Heart left ventricle (tissue), 16 donors: ENCODE data around the gene PRKX. TPM values are rescaled to one million over a fixed set of nuclear protein-coding genes. Genes with fewer than 3 reads are reported as not detected.
"Not testable (repeated sequence)": the region's sequence is repeated elsewhere in the genome, so short reads cannot be mapped to it uniquely, and the experiment has no call there.

ENCODE experiments used
- ATAC-seq, 4 donors: fragments of 200-7000 bp; cut with Tn5 transposase; one replicate each; pipeline ENCODE4 v1.9.1; 2020 to 2022; ENCODE audit warnings: moderate library complexity in 4 of 4, mild to moderate bottlenecking in 3 of 4, moderate number of reproducible peaks in 1 of 4
- DNase-seq, 5 donors: peaks; one replicate each; pipeline ENCODE4 v3.0.0-alpha.2; 2020
- H3K27ac ChIP-seq, 12 donors: fragments of 200-600 bp; sonication (generic) in 4 of 12; one replicate each; pipeline versions ENCODE4 v1.5.0 to v1.8.0; 2016 to 2022; ENCODE audit warnings: mild to moderate bottlenecking in 2 of 12
- H3K27me3 ChIP-seq, 9 donors: fragments of 200-600 bp; sonication (generic) in 2 of 9; one replicate each; pipeline versions ENCODE4 v1.5.1 to v1.8.0; 2016 to 2022; ENCODE audit warnings: mild to moderate bottlenecking in 3 of 9
- H3K36me3 ChIP-seq, 9 donors: fragments of 200-600 bp; sonication (generic) in 2 of 9; one replicate each; pipeline versions ENCODE4 v1.5.0 to v1.8.0; 2018 to 2022; ENCODE audit warnings: mild to moderate bottlenecking in 2 of 9
- H3K4me1 ChIP-seq, 12 donors: fragments of 200-600 bp; sonication (generic) in 4 of 12; one replicate each; pipeline versions ENCODE4 v1.5.0 to v1.8.0; 2016 to 2022; ENCODE audit warnings: mild to moderate bottlenecking in 3 of 12
- H3K4me3 ChIP-seq, 12 donors: fragments of 200-600 bp; sonication (generic) in 4 of 12; one replicate each; pipeline versions ENCODE4 v1.5.0 to v1.8.0; 2017 to 2022; ENCODE audit warnings: mild to moderate bottlenecking in 9 of 12, moderate library complexity in 4 of 12
- H3K9me3 ChIP-seq, 12 donors: fragments of 200-600 bp; sonication (generic) in 4 of 12; one replicate each; pipeline versions ENCODE4 v1.5.0 to v1.8.0; 2016 to 2022; ENCODE audit warnings: mild to moderate bottlenecking in 1 of 12
- POLR2A ChIP-seq, 2 donors: fragments of 450-650 bp; IDR thresholded peaks; one replicate each; pipeline ENCODE4 v1.6.1; 2017; ENCODE audit warnings: antibody characterized with exemption in 2 of 2, mild to moderate bottlenecking in 2 of 2, moderate library complexity in 2 of 2
- WGBS, 4 donors: extraction: QIAGEN DNeasy Blood & Tissue Kit in 2 of 4; methylation state at CpG; one replicate each; pipeline versions ENCODE4 v1.1.5 to v1.1.7; 2013 to 2018; 5-methylcytosine and 5-hydroxymethylcytosine counted together
- intact Hi-C, 10 donors: fragments of 100-400 bp; cut with DNase I; formaldehyde crosslinking; loops; one replicate each; pipeline versions ENCODE4 v1.11.1 to v1.14.2; 2022
- polyA plus RNA-seq, 2 donors: library from polyadenylated mRNA; stranded (reverse); fragments of 200-250 nt; gene quantifications; one replicate each; pipeline ENCODE4 v1.2.3, GENCODE V29; 2013
- total RNA-seq, 9 donors: library from RNA; depleted of rRNA in 2 of 9; stranded (reverse); fragments of >200 nt in 2 of 9; fragmentation: NEBNext Ultra II Directional in 3 of 9; extraction: Animal tissue kit (Norgen Biotek cat#: 25700) in 3 of 9; gene quantifications; one replicate each; pipeline versions ENCODE4 v1.1.0 to v1.2.4, GENCODE V29; 2016 to 2023
- TF ChIP-seq, protein P1 (sequence below), 12 donors: fragments of 200-600 bp; sonication (generic) in 4 of 12; IDR thresholded peaks; one replicate each; pipeline versions ENCODE4 v1.5.0 to v1.8.0; 2018 to 2022; ENCODE audit warnings: antibody characterized with exemption in 12 of 12, mild to moderate bottlenecking in 5 of 12
- donor health status: ischemic (EF 13 %, LVEDD 7.1; RV severe dilation, severe dysfunction).
- donor health status: healthy with polysubstance abuse.
- donor health status: DM: no; HTN: yes; CAD: no.
- donor health status: DM: no; HTN: no; CAD: no.
- donor health status: ischemic (EF 25% LVEDD 6.9; RV normal size, moderate dysfunction).
- donor health status: ischemic (EF 25% LVEDD 5.7; RV mildly dilated, moderate dysfunction).
- donor health status: healthy.
- donor health status: DM: yes; HTN: yes; CAD: no.
- donor health status: ischemic (EF 35%, LVEDD 5.7; RV mildly dilated, moderate dysfunction).
- donor health status: nonischemic (EF 11% LVEDD 7.7; RV severe dilation, severe dysfunction).
- donor health status: DM: yes; HTN: yes; CAD: no.
- donor health status: PGD.
- donor health status: ischemic (EF 29% LVEDD 5.4; RV normal size, mild dysfunction).
- donor health status: nonischemic (EF 23%, LVEDD 6.1; RV moderate dilation, normal function).

Gene PRKX
- total and polyA plus RNA-seq, 11 donors = 1.8 to 19.1 (median 4.1) TPM

DNA sequence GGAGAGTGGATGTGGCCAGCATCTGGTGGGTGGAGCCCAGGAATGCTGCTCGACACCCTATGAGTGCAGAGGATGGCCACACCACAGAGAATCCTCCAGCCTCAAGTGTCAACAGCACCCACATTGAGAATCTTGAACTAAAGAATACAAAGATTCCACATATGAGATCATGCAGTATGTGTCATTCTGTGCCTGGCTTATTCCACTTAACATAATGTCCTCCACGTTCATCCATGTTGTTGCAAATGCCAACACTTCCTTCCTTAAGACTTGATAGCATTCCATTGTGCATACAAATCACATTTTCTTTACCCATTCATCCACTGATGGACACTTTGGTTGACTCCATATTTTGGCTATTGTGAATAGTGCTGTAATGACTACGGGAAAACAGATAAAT is 145.8 kb downstream of the PRKX start:
- WGBS, 4 donors = 72 to 76% (median 75%) methylated on average over 3 of the region's 3 CpGs
- TF ChIP-seq POLR2A (IDR thresholded peaks at IDR 0.05) = no peak
- ATAC-seq (no peak), DNase-seq (no peak)
- Histone ChIP-seq H3K4me3 (no peak overlapping the region), H3K27ac (no peak overlapping the region), H3K36me3 (no peaks in the 10 kb centered on the region), H3K9me3 (no peaks in the 10 kb centered on the region), H3K4me1 (no peaks in the 10 kb centered on the region), H3K27me3 (no peaks in the 10 kb centered on the region)
- intact Hi-C loops = no loop called here

DNA sequence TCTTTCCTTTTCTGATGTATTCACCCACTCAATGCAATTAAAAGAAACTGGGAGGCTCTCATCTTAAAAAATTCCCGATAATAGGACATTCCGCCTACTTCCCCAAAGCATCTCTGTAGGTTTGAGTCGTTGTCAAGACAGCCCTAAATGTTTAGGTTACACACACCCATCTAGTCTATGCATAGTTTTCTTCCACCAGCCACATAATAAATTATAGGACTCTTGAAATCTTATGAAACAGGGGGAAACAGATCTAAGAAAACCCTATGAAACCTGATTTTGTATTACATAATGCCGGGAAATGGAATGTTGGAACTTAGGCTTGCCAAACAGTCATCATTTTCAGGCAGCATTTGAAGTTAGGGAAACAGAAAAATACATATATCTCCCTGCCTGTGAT is 150.0 kb downstream of the PRKX start:
- Histone ChIP-seq H3K4me1 (no peaks in the 10 kb centered on the region), H3K27me3 (no peaks in the 10 kb centered on the region), H3K27ac (no peak overlapping the region), H3K4me3 (no peak overlapping the region), H3K9me3 (no peaks in the 10 kb centered on the region), H3K36me3 (no peaks in the 10 kb centered on the region)
- no peak for DNase-seq
- intact Hi-C loops = no loop called here
- whole genome bisulfite sequencing, 4 donors = 87 to 94% (median 91%) methylated on average over 4 of the region's 4 CpGs
- TF ChIP-seq POLR2A (IDR thresholded peaks at IDR 0.05) = no peak
- TF ChIP-seq, protein P1, sequence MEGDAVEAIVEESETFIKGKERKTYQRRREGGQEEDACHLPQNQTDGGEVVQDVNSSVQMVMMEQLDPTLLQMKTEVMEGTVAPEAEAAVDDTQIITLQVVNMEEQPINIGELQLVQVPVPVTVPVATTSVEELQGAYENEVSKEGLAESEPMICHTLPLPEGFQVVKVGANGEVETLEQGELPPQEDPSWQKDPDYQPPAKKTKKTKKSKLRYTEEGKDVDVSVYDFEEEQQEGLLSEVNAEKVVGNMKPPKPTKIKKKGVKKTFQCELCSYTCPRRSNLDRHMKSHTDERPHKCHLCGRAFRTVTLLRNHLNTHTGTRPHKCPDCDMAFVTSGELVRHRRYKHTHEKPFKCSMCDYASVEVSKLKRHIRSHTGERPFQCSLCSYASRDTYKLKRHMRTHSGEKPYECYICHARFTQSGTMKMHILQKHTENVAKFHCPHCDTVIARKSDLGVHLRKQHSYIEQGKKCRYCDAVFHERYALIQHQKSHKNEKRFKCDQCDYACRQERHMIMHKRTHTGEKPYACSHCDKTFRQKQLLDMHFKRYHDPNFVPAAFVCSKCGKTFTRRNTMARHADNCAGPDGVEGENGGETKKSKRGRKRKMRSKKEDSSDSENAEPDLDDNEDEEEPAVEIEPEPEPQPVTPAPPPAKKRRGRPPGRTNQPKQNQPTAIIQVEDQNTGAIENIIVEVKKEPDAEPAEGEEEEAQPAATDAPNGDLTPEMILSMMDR (IDR thresholded peaks at IDR 0.05) = no peak
- no peak for ATAC-seq

DNA sequence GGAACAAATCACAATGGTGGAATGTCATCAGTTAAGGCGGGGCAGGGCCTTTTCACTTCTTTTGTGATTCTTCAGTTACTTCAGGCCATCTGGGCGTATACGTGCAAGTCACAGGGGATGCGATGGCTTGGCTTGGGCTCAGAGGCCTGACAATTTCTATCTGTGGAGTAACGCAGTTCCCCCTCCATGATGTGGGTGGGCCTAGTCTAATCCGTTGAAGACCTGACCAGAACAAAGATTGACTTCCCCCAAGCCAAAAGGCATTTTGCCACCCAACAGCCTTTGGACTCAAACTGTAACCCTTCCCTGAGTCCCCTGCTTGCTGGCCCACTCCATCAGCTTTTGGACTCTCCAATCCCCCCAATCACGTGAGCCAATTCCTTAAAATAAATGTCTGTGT is 153.4 kb downstream of the PRKX start:
- DNase-seq, H3K4me1 ChIP-seq, intact Hi-C loops, H3K9me3 ChIP-seq, H3K27ac ChIP-seq, H3K27me3 ChIP-seq, ATAC-seq, H3K4me3 ChIP-seq, H3K36me3 ChIP-seq: not testable (repeated sequence)
- WGBS, 4 donors = 85 to 95% (median 90%) methylated on average over 3 to 6 of the region's 7 CpGs
